HG03196 (cell line): ENCODE measurements around the gene SPATA6.
"Not testable (repeated sequence)": the region's sequence is repeated elsewhere in the genome, so short reads cannot be mapped to it uniquely, and the experiment has no call there.

Source experiments
- ATAC-seq: cut with Tn5 transposase; IDR thresholded peaks from one replicate; pipeline ENCODE4 v1.9.1; 2021; ENCODE audit not compliant: unreplicated experiment

Gene SPATA6

DNA sequence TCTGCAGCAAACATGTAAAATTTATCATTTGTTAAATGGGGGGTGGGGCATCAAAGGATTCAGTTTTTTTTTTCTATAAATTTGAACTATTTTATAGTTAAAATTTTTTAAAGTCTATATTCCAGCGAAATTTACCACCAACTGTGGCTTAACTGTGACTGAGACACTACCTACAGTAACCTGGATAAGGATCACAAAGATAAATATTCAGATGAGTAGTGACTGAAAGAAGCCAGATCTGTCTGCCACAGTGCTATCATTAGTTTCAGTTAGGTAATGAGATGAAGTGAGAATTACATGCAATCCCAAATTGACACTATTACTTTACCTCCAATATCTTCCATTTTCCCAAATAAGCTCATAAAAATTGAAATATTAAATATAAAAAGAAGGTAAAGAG lies 5.4 kb downstream of the SPATA6 start:
- no peak for ATAC-seq

DNA sequence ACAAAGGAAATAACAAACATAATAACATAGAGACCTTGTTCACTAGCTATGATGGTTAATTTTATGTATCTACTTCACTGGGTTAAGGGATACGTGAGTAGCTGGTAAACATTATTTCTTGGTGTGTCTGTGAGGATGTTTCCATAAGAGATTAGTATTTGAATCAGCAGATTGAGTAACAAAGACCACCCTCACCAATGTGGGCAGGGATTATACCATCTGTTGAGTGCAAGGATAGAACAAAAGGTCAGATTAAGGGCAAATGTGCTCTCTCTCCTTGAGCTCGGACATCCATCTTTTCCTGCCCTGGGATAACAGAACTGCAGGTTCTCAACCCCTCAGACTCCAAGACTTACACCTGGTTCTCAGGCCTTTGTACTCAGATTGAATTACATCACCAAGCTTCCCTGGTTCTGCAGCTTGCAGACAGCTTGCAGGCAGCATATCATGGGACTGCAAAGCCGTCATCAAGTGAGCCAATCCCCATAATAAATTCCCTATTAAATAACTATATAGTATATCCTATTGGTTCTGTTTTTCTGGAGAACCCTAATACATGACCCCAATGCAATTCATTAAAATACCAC lies 9.2 kb downstream of the SPATA6 start:
- no peak for ATAC-seq

DNA sequence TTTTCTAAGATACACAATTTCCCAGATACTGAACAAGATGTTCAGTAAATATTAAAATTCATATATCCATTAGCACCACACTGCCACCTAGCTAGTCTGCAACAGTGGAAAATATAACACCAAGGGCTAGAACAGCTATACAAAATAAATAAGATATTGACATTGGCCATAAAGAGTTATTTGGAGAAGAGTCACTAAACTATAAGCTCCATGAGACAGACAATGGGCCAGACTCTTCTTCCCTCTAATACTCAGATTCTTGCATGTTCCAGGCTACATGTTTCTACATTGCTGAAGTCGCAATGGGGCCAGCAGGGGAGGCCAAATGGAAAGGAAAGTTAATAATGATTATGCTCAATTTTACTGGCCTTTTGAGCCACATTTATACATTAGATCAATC lies 21.5 kb downstream of the SPATA6 start:
- ATAC-seq, result no peak

GRCh38 chr1:48448932-48449331 lies 23.1 kb downstream of the SPATA6 start:
- no peak for ATAC-seq

DNA sequence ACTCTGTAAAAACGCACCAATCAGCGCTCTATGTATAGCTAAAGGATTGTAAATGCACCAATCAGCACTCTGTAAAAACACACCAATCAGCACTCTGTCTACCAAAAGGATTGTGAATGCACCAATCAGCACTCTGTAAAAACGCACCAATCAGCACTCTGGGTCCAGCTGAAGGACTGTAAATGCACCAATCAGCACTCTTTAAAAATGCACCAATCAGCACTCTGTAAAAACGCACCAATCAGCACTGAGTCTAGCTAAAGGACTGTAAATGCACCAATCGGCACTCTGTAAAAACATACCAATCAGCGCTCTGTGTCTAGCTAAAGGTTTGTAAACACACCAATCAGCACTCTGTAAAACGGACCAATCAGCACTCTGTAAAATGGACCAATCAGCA lies 27.8 kb downstream of the SPATA6 start:
- ATAC-seq, result not testable (repeated sequence)

GRCh38 chr1:48442864-48443619 lies 29.0 kb downstream of the SPATA6 start:
- no peak for ATAC-seq

DNA sequence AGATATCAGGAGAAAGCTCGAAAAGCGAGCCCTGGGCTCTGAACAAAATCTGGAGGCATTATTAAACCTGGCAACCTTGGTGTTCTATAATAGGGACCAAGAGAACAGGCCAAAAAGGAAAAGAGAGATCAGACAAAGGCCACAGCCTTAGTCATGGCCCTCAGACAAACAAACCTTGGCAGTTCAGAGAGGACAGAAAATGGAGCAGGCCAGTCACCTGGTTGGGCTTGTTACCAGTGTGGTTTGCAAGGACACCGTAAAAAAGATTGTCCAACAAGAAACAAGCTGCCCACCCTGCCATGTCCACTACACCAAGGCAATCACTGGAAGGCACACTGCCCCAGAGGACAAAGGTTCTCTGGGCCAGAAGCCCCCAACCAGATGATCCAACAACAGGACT lies 31.2 kb downstream of the SPATA6 start:
- ATAC-seq, result not testable (repeated sequence)

- no peak for ATAC-seq
These were observed 32.6 kb downstream of the SPATA6 start for GRCh38 chr1:48439380-48439779.

DNA sequence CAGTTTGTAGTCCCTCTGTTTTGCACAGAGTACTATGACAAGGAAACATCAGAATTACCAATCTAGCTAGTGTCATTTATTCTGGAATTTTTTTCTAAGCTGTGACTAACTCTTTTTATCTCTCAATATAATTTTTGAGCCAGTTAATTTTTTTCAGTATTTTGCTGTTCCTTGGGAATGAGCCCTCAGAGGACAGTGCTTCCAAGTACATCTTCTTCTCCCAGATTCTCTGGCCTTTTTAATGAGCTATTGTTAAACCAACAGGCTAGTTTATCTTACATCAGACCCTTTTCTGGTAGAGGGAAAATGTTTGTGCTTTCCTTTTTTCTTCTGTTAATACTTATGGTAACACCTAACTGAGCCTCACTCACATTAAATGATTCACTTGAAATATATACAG lies 34.6 kb downstream of the SPATA6 start:
- not testable (repeated sequence) for ATAC-seq

GRCh38 chr1:48435312-48436002 lies 36.5 kb downstream of the SPATA6 start:
- ATAC-seq, result not testable (repeated sequence)

DNA sequence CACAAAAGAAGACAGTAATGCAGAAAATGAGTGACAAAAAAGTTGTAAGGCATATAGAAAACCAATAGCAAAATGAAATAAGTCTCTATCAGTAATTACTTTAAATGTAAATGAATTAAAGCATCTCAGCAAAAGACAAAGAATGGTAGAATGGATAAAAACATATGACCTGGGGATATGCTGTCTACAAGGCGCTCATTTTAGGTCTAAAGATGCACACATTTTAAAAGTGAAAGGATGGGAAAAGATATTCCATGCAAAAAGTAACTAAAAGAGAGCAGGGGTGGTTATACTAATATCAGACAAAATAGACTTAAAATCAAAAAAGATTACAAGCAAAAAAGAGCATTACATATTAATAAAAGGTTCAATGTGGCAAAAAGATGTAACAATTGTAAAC lies 41.2 kb downstream of the SPATA6 start:
- no peak for ATAC-seq

GRCh38 chr1:48422009-48422408 lies 50.0 kb downstream of the SPATA6 start:
- ATAC-seq, result no peak

- no peak for ATAC-seq
These were observed 53.3 kb downstream of the SPATA6 start for GRCh38 chr1:48418742-48419141.

GRCh38 chr1:48415050-48415449 lies 57.0 kb downstream of the SPATA6 start:
- no peak for ATAC-seq

GRCh38 chr1:48414264-48414663 lies 57.7 kb downstream of the SPATA6 start:
- ATAC-seq, result no peak

DNA sequence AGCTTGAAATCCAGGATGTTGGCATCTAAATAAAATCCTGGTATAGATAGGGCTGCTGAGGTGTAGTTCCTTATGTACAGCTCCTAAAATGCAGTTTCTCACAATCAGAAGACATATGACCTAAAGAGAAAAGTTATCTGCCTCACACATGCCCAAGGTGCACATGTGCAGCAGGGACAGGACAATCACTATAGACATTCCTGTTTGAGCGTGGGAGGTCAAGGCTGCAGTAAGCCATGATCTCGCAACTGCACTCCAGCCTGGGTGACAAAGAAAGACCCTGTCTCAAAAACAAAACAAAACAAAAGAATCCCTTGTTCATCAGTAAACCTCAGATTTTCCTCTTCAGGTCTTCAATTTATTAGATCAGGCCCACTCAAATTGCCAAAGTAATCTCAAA lies 66.1 kb downstream of the SPATA6 start:
- ATAC-seq, result no peak

- no peak for ATAC-seq
These were observed 66.6 kb downstream of the SPATA6 start for GRCh38 chr1:48405400-48405799.

DNA sequence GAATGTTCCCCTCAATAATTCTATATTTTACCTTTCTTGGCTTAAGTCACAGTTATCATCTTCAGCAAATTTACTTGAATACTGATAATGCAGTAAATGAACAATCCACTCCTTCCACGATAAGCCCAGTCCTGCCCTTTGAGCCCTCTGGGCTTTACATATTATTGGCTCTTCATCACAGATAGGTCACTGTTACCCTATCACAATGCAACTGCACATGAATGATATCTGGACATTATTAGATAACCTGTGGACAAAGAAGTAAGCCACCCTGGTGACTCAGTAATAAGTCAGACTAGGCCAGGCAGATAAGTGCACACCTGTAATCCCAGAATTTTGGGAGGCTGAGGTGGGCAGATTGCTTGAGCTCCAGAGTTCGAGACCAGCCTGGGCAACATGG lies 69.4 kb downstream of the SPATA6 start:
- ATAC-seq, result no peak

- no peak for ATAC-seq
These were observed 75.8 kb downstream of the SPATA6 start for GRCh38 chr1:48396208-48396607.

- no peak for ATAC-seq
These were observed 80.1 kb downstream of the SPATA6 start for GRCh38 chr1:48391926-48392325.

DNA sequence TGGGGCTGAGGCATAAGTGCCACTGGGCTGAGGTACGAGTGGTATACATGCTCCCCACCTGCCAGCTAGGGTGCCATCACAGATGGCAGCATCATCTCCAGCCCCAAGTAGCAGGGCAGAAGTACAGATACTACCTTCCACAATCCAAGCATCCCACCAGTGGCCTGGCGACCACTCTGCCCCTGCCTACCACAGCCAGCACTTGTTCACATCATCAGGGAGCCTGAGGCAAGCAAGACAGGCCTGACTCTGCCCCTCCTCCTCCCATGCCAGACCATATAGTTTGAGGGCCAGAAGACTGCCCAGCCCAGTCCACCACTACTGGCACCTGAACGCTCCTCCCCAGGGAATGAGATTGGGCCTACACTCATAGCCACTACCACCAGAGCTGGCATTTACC lies 84.6 kb downstream of the SPATA6 start:
- no peak for ATAC-seq

- ATAC-seq, result no peak
These were observed 97.2 kb downstream of the SPATA6 start for GRCh38 chr1:48374785-48375184.
